K562 (cell line): Measurements from ENCODE around the gene CRYBG1. TPM values are rescaled to one million over a fixed set of nuclear protein-coding genes. Genes with fewer than 3 reads are reported as not detected.
A peak's percentile ranks its signal among the peaks of the same experiment; 100 is the strongest.

Source experiments
- ATAC-seq: fragments of 200-7000 bp; cut with Tn5 transposase; 3 replicates; pipeline ENCODE4 v1.9.1; 2020; ENCODE audit warnings: moderate library complexity
- BruUV-seq: library from RNA; stranded (reverse); fragments of 400-500 nt; replicated peaks from 2 replicates; lab custom pipeline; 2021; lab: Mats Ljungman, UMichigan
- CTCF ChIA-PET: fragments of 300-600 bp; formaldehyde crosslinking; extraction: SDS; loops from one replicate; lab custom pipeline; 2021; ENCODE audit warnings: low intra/inter-chr PET ratio; lab: Yijun Ruan, JAX
- POLR2A ChIA-PET: fragments of 300-600, 350-650 bp; sonication (Branson Sonifier 250); formaldehyde crosslinking; extraction: SDS; loops from one replicate; lab custom pipeline; 2021; ENCODE audit warnings: antibody characterized with exemption, inconsistent platforms; lab: Yijun Ruan, JAX
- DNase-seq, 4 experiments: peaks; one replicate each; pipeline versions ENCODE4 v3.0.0 to v3.0.0-alpha.2; 2011 to 2018; ENCODE audit warnings: low spot score in 3 of 4, mixed read lengths in 3 of 4; ENCODE audit errors: extremely low read depth in 1 of 4
- FAIRE-seq: peaks from 2 replicates; lab custom pipeline; 2011; peaks lifted over from hg19 to GRCh38; lab: Jason Lieb, UNC
- H2AFZ ChIP-seq: 2 replicates; pipeline ENCODE4 v1.6.0; 2011; ENCODE audit warnings: low read depth, low read length, control low read depth, inconsistent platforms
- H3K27ac ChIP-seq: fragments of 200-600 bp; 3 replicates; pipeline ENCODE4 v1.8.0; 2011; ENCODE audit warnings: low read depth, mild to moderate bottlenecking, control low read depth, inconsistent platforms, low read length, moderate library complexity, mixed read lengths; ENCODE audit errors: extremely low read depth
- H3K27me3 ChIP-seq, 2 experiments: fragments of 300-600 bp in 1 of 2; 2 replicates in 1 of 2; 3 replicates in 1 of 2; pipeline versions ENCODE4 v1.6.0 to v1.8.0; 2011; ENCODE audit warnings: inconsistent platforms in 2 of 2, low read length in 2 of 2, mild to moderate bottlenecking in 1 of 2, mixed read lengths in 1 of 2, moderate library complexity in 1 of 2; ENCODE audit not compliant: control insufficient read depth in 2 of 2, insufficient read depth in 2 of 2
- H3K36me3 ChIP-seq: fragments of 300-600 bp; 3 replicates; pipeline ENCODE4 v1.8.0; 2011; ENCODE audit warnings: mild to moderate bottlenecking, low read length, inconsistent platforms; ENCODE audit not compliant: control insufficient read depth, insufficient read depth
- H3K4me1 ChIP-seq, 2 experiments: fragments of 200-600 bp in 1 of 2; replicated peaks in 1 of 2; 2 replicates in 1 of 2; 3 replicates in 1 of 2; pipeline versions ENCODE4 v1.5.1 to v1.8.0; 2011; ENCODE audit warnings: inconsistent platforms in 2 of 2, low read length in 2 of 2, mild to moderate bottlenecking in 1 of 2, mixed read lengths in 1 of 2, moderate library complexity in 1 of 2; ENCODE audit not compliant: control insufficient read depth in 2 of 2, insufficient read depth in 2 of 2
- H3K4me2 ChIP-seq: 2 replicates; pipeline ENCODE4 v1.6.1; 2011; ENCODE audit warnings: low read length, control low read depth, inconsistent platforms, mixed read lengths; ENCODE audit not compliant: insufficient read depth
- H3K4me3 ChIP-seq: fragments of 200-600 bp; sonication (generic), shearing (Covaris generic); 2 replicates; pipeline ENCODE4 v1.5.1; 2016; ENCODE audit warnings: control low read depth, inconsistent platforms
- H3K79me2 ChIP-seq: fragments of 200-600 bp; 3 replicates; pipeline ENCODE4 v1.8.0; 2011; ENCODE audit warnings: low read length, inconsistent platforms; ENCODE audit not compliant: control insufficient read depth, insufficient read depth
- H3K9ac ChIP-seq, 2 experiments: 2 replicates each; pipeline versions ENCODE4 v1.6.0 to v1.6.1; 2011; ENCODE audit warnings: low read depth in 2 of 2, low read length in 2 of 2, control low read depth in 1 of 2, inconsistent platforms in 1 of 2, mild to moderate bottlenecking in 1 of 2, mixed read lengths in 1 of 2; ENCODE audit not compliant: insufficient read depth in 1 of 2
- H3K9me1 ChIP-seq: one replicate; pipeline ENCODE4 v1.6.0; 2011; ENCODE audit warnings: inconsistent platforms, mild to moderate bottlenecking, low read length, moderate library complexity; ENCODE audit not compliant: control insufficient read depth, insufficient read depth
- H3K9me3 ChIP-seq: replicated peaks from 2 replicates; pipeline ENCODE4 v1.5.1; 2011; ENCODE audit warnings: low read depth, low read length, inconsistent platforms; ENCODE audit not compliant: control insufficient read depth, insufficient read depth
- H4K20me1 ChIP-seq: replicated peaks from 2 replicates; pipeline ENCODE4 v1.6.1; 2011; ENCODE audit warnings: low read length, inconsistent platforms, mixed read lengths; ENCODE audit not compliant: control insufficient read depth, insufficient read depth
- CBFA2T2 ChIP-seq: fragments of 450-650 bp; conservative IDR thresholded peaks from 2 replicates; pipeline ENCODE4 v1.6.1; 2017; ENCODE audit warnings: mild to moderate bottlenecking
- DMBX1 ChIP-seq: fragments of 250-450 bp; sonication (Bioruptor Pico); IDR thresholded peaks from 2 replicates; pipeline ENCODE4 v1.8.0; 2022; ENCODE audit warnings: inconsistent platforms, mild to moderate bottlenecking, moderate library complexity, borderline replicate concordance
- KAT2B ChIP-seq: IDR thresholded peaks from one replicate; pipeline ENCODE4 v1.6.1; 2012; ENCODE audit warnings: low read depth, mild to moderate bottlenecking, control low read depth, inconsistent platforms, low read length, moderate library complexity
- KDM1A ChIP-seq, 2 experiments: fragments of 450-650 bp; IDR thresholded peaks; 2 replicates each; pipeline ENCODE4 v1.6.1; 2016; ENCODE audit warnings: mild to moderate bottlenecking in 2 of 2
- MCM3 ChIP-seq: fragments of 450-650 bp; IDR thresholded peaks from 2 replicates; pipeline ENCODE4 v1.6.1; 2016
- PHTF2 ChIP-seq: fragments of 250-450 bp; sonication (Bioruptor Pico); IDR thresholded peaks from 2 replicates; pipeline ENCODE4 v1.5.0; 2021; ENCODE audit warnings: mild to moderate bottlenecking
- RCOR1 ChIP-seq, 2 experiments: IDR thresholded peaks; 2 replicates each; pipeline ENCODE4 v1.6.1; 2012; ENCODE audit warnings: low read depth in 2 of 2, low read length in 2 of 2, borderline replicate concordance in 1 of 2, improper control_type of control experiment in 1 of 2
- ZNF124 ChIP-seq: sonication (generic); formaldehyde crosslinking; IDR thresholded peaks from 2 replicates; pipeline ENCODE4 v1.8.1; 2022; ENCODE audit warnings: missing genetic modification reagents
- WGBS: fragments of 100-300 bp; shearing (Covaris generic); methylation state at CpG from one replicate; pipeline ENCODE4 v1.1.6; 2016; ENCODE audit warnings: low coverage, mixed read lengths; ENCODE audit not compliant: insufficient coverage; ENCODE audit errors: missing lambda C conversion rate; 5-methylcytosine and 5-hydroxymethylcytosine counted together
- in situ Hi-C: fragments of 300-500 bp; cut with MboI; formaldehyde crosslinking; loops from 4 replicates; pipeline ENCODE4 v1.15.0; 2018; ENCODE audit warnings: inconsistent platforms, mixed read lengths
- intact Hi-C: fragments of 100-400 bp; cut with micrococcal nuclease; formaldehyde crosslinking; loops from 2 replicates; pipeline ENCODE4 v1.14.2; 2022
- polyA plus RNA-seq, 8 experiments: library from polyadenylated mRNA; depleted of rRNA in 4 of 8; stranded (reverse) in 5 of 8; unstranded in 3 of 8; fragments of >200 nt; fragmentation: Nextera tagmentation in 2 of 8; fragmentation: Illumina TruSeq in 1 of 8; extraction: Ambion mirVana in 2 of 8; extraction: Trizol in 1 of 8; gene quantifications; 2 replicates each; pipeline versions ENCODE4 v1.2.1 to v1.2.3, GENCODE V29; 2011 to 2014; ENCODE audit warnings: inconsistent platforms in 1 of 8, missing spikeins in 1 of 8
- total RNA-seq, 7 experiments: library from RNA; depleted of rRNA in 6 of 7; stranded (reverse); fragments of >200 nt in 6 of 7; fragmentation: Illumina TruSeq in 2 of 7; extraction: Trizol in 2 of 7; gene quantifications; 2 replicates each; pipeline versions ENCODE4 v1.2.1 to v1.2.3, GENCODE V29; 2011 to 2021; ENCODE audit warnings: low replicate concordance in 1 of 7
- TF ChIP-seq, protein P1 (sequence below): fragments of 250-450 bp; sonication (Bioruptor Pico); IDR thresholded peaks from 2 replicates; pipeline ENCODE4 v1.4.0; 2020; ENCODE audit warnings: mild to moderate bottlenecking, moderate library complexity

The CRYBG1 gene
- total and polyA plus RNA-seq, 9 of the 15 experiments (the other 6 are each of a cell fraction or from before 2014, with no cell fraction given): 0.07 to 0.47 (median 0.11) TPM

DNA sequence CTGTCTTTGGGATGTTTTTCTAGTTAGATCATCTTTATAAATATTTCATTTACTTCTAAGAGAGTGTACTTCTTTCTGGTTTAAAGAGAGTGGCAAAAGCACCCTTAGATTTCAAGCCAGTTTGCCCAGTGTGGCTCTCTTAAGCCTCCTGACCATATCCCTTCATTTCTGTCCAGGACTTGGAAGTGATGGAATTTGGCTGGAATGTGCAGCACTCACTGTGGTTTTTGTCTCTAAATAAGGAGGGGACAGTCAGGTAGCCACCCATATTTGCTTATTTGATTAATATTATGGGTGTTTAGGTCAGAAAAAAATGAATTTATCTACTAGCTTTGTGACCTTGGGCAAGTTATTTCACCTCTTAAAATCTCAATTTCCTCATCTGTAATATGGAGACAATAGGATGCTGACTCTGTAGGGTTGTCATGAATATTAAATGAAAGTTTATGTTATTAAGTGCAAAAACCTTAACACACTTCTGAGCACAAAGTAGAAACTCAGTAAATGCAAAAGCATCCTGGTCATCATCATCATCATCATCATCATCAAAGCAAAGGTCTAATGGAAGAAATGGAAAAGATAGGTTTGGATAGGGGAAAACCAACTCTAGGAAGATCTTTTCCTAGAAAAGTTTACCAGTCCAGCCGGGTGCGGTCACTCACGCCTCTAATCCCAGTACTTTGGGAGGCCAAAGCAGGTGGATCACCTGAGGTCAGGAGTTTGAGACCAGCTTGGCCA lies 3.1 kb downstream of the CRYBG1 start (continued):
- TF ChIP-seq DMBX1 (CRISPR knock-in tag) (no peak), KAT2B (no peak), PHTF2 (CRISPR knock-in tag) (no peak), MCM3 (no peak), CBFA2T2 (no peak)
- TF ChIP-seq, protein P1, sequence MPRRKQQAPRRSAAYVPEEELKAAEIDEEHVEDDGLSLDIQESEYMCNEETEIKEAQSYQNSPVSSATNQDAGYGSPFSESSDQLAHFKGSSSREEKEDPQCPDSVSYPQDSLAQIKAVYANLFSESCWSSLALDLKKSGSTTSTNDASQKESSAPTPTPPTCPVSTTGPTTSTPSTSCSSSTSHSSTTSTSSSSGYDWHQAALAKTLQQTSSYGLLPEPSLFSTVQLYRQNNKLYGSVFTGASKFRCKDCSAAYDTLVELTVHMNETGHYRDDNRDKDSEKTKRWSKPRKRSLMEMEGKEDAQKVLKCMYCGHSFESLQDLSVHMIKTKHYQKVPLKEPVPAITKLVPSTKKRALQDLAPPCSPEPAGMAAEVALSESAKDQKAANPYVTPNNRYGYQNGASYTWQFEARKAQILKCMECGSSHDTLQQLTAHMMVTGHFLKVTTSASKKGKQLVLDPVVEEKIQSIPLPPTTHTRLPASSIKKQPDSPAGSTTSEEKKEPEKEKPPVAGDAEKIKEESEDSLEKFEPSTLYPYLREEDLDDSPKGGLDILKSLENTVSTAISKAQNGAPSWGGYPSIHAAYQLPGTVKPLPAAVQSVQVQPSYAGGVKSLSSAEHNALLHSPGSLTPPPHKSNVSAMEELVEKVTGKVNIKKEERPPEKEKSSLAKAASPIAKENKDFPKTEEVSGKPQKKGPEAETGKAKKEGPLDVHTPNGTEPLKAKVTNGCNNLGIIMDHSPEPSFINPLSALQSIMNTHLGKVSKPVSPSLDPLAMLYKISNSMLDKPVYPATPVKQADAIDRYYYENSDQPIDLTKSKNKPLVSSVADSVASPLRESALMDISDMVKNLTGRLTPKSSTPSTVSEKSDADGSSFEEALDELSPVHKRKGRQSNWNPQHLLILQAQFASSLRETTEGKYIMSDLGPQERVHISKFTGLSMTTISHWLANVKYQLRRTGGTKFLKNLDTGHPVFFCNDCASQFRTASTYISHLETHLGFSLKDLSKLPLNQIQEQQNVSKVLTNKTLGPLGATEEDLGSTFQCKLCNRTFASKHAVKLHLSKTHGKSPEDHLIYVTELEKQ: no peak

- no peaks in the 10 kb centered on the region for H3K4me1 ChIP-seq
- BruUV-seq: no TSS peak
- no peak overlapping the region for H3K4me3 ChIP-seq
- FAIRE-seq: no peak
- H3K4me2 ChIP-seq: no peak overlapping the region
- TF ChIP-seq RCOR1 (IDR thresholded peaks at IDR 0.05; ENCODE audit: borderline replicate concordance in 1 of 2, low read depth in 2 of 2, low read length in 2 of 2): 0 out of 4 replicates have a peak, but pooled peaks of 1 of the 2 experiments have one; percentile 49
- no peak for TF ChIP-seq ZNF124 (CRISPR knock-in tag)
- TF ChIP-seq KDM1A (IDR thresholded peaks at IDR 0.05): peak; percentile 78 to 87
- no peaks in the 10 kb centered on the region for H3K9me3 ChIP-seq
- H3K27ac ChIP-seq: no peak overlapping the region
- no peaks in the 10 kb centered on the region for H4K20me1 ChIP-seq
- intact Hi-C loops (no loop called here), in situ Hi-C loops (no loop called here)
- ChIA-PET POLR2A (no interaction called here), CTCF (interaction anchor here (0.9 kb wide), 1 partner anchor 27 kb away, joined by 4 read pairs; no protein-coding TSS in a partner anchor)
- H2AFZ ChIP-seq: no peak overlapping the region
- no peaks in the 10 kb centered on the region for H3K9me1 ChIP-seq
- H3K36me3 ChIP-seq: no peaks in the 10 kb centered on the region
- no peak for DNase-seq
- no peak for ATAC-seq
- no peaks in the 10 kb centered on the region for H3K27me3 ChIP-seq
- H3K9ac ChIP-seq: no peak overlapping the region
- 0% methylated on average over 2 of the region's 2 CpGs for WGBS
- H3K79me2 ChIP-seq: no peaks in the 10 kb centered on the region
Observed at GRCh38 chr6:106369739-106370138, 9.2 kb downstream of the CRYBG1 start.
